Gastroesophageal sphincter (tissue), 3 donors: ENCODE data around the gene ADD1.

Experiments
- EP300 ChIP-seq: sonication (generic); formaldehyde crosslinking; IDR thresholded peaks from one replicate; pipeline ENCODE4 v1.6.1; 2017; ENCODE audit warnings: antibody characterized with exemption, mild to moderate bottlenecking
- POLR2AphosphoS5 ChIP-seq: sonication (generic); formaldehyde crosslinking; IDR thresholded peaks from one replicate; pipeline ENCODE4 v1.6.1; 2017; ENCODE audit warnings: antibody characterized with exemption
- TF ChIP-seq, protein P1 (sequence below), 4 experiments: fragments of 200-600 bp in 2 of 4; fragments of 450-650 bp in 2 of 4; sonication (generic) in 1 of 4; IDR thresholded peaks; one replicate each; pipeline ENCODE4 v1.5.1; 2017 to 2019; ENCODE audit warnings: antibody characterized with exemption in 4 of 4, mild to moderate bottlenecking in 2 of 4, moderate library complexity in 2 of 4

DNA sequence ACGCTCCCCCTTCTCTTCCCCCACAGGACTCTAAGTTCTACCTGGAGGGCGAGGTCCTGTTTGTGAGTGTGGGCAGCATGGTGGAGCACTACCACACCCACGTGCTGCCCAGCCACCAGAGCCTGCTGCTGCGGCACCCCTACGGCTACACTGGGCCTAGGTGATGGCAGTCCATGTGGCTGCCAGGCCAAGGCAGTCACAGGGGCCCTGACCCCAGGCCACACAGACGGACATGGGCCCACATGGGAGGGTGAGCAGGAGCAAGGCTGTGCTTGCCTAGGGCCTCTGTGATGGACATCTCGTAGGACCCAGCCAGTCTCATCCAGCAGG, 10.0 kb upstream of the ADD1 start:
- TF ChIP-seq, protein P1, sequence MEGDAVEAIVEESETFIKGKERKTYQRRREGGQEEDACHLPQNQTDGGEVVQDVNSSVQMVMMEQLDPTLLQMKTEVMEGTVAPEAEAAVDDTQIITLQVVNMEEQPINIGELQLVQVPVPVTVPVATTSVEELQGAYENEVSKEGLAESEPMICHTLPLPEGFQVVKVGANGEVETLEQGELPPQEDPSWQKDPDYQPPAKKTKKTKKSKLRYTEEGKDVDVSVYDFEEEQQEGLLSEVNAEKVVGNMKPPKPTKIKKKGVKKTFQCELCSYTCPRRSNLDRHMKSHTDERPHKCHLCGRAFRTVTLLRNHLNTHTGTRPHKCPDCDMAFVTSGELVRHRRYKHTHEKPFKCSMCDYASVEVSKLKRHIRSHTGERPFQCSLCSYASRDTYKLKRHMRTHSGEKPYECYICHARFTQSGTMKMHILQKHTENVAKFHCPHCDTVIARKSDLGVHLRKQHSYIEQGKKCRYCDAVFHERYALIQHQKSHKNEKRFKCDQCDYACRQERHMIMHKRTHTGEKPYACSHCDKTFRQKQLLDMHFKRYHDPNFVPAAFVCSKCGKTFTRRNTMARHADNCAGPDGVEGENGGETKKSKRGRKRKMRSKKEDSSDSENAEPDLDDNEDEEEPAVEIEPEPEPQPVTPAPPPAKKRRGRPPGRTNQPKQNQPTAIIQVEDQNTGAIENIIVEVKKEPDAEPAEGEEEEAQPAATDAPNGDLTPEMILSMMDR (IDR thresholded peaks at IDR 0.05) = no peak
- TF ChIP-seq POLR2AphosphoS5 = no peak
- TF ChIP-seq EP300 = no peak
